GM12801 (cell line): ENCODE measurements around the gene DCLK2.

ENCODE experiments used
- CTCF ChIP-seq: IDR thresholded peaks from one replicate; pipeline ENCODE4 v1.5.1; 2011; ENCODE audit warnings: control low read depth; ENCODE audit not compliant: insufficient read length; ENCODE audit errors: extremely low read depth

DCLK2 gene

DNA sequence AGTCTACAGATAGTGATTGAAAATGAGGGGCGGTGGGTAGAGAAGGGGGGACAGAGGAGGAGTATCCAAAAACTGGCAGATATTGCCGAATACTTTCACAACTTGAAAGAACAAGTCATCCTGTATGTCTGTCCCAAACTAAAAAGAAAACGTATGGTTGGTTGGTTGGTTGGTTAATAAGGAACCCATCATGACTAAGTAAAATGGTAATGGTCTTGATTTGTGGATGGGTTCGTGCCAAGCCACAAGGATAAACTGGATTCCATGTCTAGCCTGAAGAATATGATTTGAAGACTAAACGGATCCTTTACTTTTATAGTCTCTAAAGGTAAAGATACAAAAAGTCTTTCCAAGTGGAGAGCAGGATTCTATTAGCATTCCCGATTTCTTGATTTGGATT is 208.4 kb downstream of the DCLK2 start:
- TF ChIP-seq CTCF: no peak

DNA sequence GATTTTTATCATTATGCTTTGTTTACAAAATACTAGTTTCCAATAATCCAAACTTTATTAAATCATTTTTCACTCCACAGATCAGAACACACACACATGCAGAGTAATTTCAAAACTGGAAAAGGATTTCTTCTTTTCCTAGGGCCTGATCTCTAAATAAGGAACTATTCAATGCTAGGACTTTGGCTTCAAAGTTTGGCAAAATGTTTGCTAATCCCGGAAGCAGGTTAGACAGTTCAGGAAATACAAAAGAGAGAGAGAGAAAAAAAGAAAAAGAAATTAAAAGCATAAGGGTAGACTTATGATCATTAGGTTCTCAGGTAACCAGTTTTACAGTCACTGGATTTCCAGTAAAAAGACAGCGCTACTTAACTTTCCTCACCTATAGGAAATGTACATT is 211.0 kb downstream of the DCLK2 start:
- no peak for TF ChIP-seq CTCF

DNA sequence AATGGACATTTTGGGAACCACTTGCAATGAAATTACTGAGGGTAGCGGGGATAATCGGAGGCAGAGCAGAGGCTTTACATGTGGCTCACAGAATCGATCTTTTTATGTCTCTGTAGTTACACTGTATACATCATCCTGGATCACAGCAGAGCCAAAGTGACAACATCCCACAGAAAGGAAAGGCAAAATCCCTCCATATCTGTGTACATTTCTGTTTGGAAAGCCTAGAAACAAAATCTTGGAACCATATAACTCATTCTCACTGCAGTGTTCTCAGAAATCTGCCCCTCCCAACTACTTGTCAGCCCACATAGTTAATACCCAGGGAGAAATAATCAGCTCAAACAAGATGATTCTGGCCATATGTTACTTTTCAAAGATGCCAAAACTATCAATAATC is 211.6 kb downstream of the DCLK2 start:
- no peak for TF ChIP-seq CTCF

DNA sequence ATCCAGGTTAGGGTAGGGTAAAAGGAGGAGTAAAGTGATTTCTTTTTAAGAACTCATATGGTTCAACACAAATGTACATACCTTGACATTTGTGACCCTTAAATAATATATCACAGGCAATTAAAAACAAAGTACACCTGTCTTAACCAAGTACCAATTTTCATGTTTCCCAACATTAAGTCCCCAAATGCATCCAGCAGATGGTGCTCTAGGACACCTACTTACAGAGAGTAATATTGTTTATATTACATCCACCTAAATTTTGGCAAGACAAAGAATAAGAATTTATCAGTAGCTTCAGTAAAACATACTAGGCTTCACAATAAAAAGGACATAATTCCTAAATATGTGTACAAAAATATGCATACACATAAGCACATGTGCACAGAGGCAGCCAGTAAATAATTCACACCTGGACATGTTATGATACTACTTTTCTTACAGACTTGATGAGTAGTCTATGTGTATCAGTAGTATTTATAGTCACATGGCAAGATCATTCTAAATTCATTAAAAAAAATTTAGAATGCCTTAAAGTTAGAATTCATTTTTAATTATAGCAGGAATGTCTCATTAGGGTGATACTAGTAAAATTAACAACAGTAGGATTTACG is 219.7 kb downstream of the DCLK2 start:
- TF ChIP-seq CTCF: no peak

DNA sequence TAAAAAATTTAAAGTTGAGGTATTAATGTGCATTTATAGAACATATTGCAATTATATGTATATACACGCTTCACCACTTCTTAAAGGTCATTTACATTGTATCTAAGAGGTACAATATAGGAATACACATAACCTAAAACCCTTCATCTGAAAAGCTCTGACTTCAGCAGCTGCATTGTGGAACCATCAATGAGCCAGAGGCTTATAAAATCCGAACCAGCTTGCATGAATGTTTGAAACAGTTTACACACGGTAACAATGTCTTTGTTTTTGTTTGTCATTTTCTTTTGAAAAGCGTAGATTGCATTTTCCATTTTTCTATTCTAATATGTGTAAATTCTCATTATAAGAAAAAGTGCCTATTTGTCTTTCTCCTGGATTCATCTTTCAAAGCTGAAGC is 221.6 kb downstream of the DCLK2 start:
- no peak for TF ChIP-seq CTCF

- no peak for TF ChIP-seq CTCF
Observed at GRCh38 chr4:150302553-150302952, 224.3 kb downstream of the DCLK2 start.

- no peak for TF ChIP-seq CTCF
Observed at GRCh38 chr4:150305995-150306394, 227.8 kb downstream of the DCLK2 start.
